ENCODE results near the gene MEIS2. TPM values are rescaled to one million over a fixed set of nuclear protein-coding genes. Genes with fewer than 3 reads are reported as not detected.

Gene MEIS2
- total RNA-seq, 4 donors from 2014 or later: 14.8 to 28.4 (median 20.4) TPM

DNA sequence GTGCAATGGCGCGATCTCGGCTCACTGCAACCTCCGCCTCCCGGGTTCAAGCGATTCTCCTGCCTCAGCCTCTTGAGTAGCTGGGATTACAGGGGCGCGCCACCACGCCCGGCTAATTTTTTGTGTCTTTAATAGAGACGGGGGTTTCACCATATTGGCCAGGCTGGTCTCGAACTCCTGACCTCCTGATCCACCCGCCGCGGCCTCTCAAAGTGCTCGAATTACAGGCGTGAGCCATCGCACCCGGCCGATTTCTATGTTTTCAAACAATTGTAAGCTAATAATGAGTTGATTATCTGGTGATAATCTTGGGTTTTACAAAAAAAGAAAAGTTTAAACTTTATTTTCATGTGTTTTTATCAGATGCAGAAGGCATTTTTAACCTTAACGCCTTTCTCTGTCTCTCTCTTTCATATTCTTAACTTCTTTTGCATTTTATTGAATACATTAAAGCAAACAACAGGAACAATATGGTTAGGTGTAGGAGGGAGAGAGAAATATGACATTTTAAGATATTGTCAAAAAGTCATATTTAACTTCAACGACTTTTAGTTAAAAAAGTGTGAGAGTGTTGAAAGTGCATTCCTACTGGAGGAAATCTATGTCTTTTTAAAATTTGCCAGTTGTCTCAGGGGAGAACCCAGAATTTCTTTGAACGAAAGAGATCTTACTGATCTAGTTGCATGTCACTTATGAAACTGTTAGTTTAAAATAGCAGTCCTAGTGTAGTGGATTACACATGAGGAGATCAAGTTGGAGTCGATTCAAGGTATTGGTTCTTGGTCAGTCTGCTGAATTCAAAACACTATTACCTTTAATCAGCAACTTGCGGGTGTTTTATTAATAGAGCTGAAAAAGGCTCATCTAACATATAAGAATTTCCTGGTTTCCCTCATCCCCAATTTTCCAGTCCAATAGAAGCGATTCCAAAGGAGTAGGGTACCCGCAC is 3.4 kb upstream of the MEIS2 start:
- Histone ChIP-seq H3K9me3 (no peaks in the 10 kb centered on the region), H3K27me3 (peaks cover 25% of the 10 kb centered on the region), H3K4me1 (peaks cover 0 to 5% of the 10 kb centered on the region in 2 donors), H3K4me3 (replicated peaks in 1 of 3) (no peak overlapping the region), H3K27ac (no peak overlapping the region), H3K36me3 (no peaks in the 10 kb centered on the region)
- WGBS, 2 donors: 39 to 41% methylated on average over 27 of the region's 27 CpGs
- TF ChIP-seq, protein P1, sequence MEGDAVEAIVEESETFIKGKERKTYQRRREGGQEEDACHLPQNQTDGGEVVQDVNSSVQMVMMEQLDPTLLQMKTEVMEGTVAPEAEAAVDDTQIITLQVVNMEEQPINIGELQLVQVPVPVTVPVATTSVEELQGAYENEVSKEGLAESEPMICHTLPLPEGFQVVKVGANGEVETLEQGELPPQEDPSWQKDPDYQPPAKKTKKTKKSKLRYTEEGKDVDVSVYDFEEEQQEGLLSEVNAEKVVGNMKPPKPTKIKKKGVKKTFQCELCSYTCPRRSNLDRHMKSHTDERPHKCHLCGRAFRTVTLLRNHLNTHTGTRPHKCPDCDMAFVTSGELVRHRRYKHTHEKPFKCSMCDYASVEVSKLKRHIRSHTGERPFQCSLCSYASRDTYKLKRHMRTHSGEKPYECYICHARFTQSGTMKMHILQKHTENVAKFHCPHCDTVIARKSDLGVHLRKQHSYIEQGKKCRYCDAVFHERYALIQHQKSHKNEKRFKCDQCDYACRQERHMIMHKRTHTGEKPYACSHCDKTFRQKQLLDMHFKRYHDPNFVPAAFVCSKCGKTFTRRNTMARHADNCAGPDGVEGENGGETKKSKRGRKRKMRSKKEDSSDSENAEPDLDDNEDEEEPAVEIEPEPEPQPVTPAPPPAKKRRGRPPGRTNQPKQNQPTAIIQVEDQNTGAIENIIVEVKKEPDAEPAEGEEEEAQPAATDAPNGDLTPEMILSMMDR (IDR thresholded peaks at IDR 0.05): no peak
- no peak for TF ChIP-seq POLR2A (IDR thresholded peaks at IDR 0.05)
- DNase-seq: no peak
- intact Hi-C loops (cut with DNase I): no loop called here

DNA sequence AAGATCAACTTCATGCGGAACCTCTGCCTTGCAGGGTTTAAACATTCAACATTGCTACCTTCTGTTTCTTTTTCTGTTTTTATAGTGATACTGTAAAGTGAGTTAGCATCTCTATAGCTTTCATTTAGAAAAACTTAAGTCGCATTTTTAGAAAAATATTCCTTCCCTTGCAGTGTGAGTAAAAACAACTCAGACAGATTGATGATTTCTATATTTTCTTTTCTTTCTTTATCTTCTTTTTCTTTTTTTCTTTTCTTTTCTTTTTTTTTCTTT is 2.8 kb upstream of the MEIS2 start:
- intact Hi-C loops (cut with DNase I): no loop called here
- WGBS, 2 donors: 35 to 41% methylated on average over 2 of the region's 2 CpGs
- TF ChIP-seq POLR2A (IDR thresholded peaks at IDR 0.05): no peak
- TF ChIP-seq, protein P1 (IDR thresholded peaks at IDR 0.05): no peak
- peaks cover 19% of the 10 kb centered on the region for H3K27me3 ChIP-seq
- H3K36me3 ChIP-seq: no peaks in the 10 kb centered on the region
- H3K4me3 ChIP-seq (replicated peaks in 1 of 3): no peak overlapping the region
- no peak for DNase-seq
- peaks cover 0 to 9% of the 10 kb centered on the region in 2 donors for H3K4me1 ChIP-seq
- H3K27ac ChIP-seq: no peak overlapping the region
- H3K9me3 ChIP-seq: no peaks in the 10 kb centered on the region

- peaks cover 18% of the 10 kb centered on the region for H3K27me3 ChIP-seq
- no peak for DNase-seq
- peak overlapping the region in 2 of 3 donors; percentile 12 to 55 for H3K4me3 ChIP-seq (replicated peaks in 1 of 3)
- intact Hi-C loops (cut with DNase I): no loop called here
- TF ChIP-seq POLR2A (IDR thresholded peaks at IDR 0.05): no peak
- TF ChIP-seq, protein P1 (IDR thresholded peaks at IDR 0.05): no peak
- no peaks in the 10 kb centered on the region for H3K36me3 ChIP-seq
- H3K9me3 ChIP-seq: no peaks in the 10 kb centered on the region
- peaks cover 4 to 9% of the 10 kb centered on the region in 2 donors for H3K4me1 ChIP-seq
- WGBS, 2 donors: 9 to 12% methylated on average over 38 of the region's 38 CpGs
- H3K27ac ChIP-seq: peak overlapping the region in 2 of 3 donors; percentile 83 to 92
Observed at GRCh38 chr15:37102305-37103162, 2.2 kb upstream of the MEIS2 start.

GRCh38 chr15:37101980-37102304 is 1.6 kb upstream of the MEIS2 start:
- WGBS, 2 donors: 4 to 7% methylated on average over 15 of the region's 15 CpGs
- no peak for DNase-seq

More at GRCh38 chr15:37101980-37102304, 1.6 kb upstream of the MEIS2 start:
- H3K27me3 ChIP-seq: peaks cover 17% of the 10 kb centered on the region
- TF ChIP-seq POLR2A (IDR thresholded peaks at IDR 0.05): no peak
- TF ChIP-seq, protein P1 (IDR thresholded peaks at IDR 0.05): no peak
- peak overlapping the region; percentile 59 to 92 (median 83) for H3K27ac ChIP-seq
- H3K36me3 ChIP-seq: no peaks in the 10 kb centered on the region
- H3K9me3 ChIP-seq: no peaks in the 10 kb centered on the region
- H3K4me1 ChIP-seq: peaks cover 8 to 9% of the 10 kb centered on the region in 2 donors
- intact Hi-C loops (cut with DNase I): no loop called here
- peak overlapping the region; percentile 25 to 55 (median 43) for H3K4me3 ChIP-seq (replicated peaks in 1 of 3)

All from thyroid gland (tissue), 4 donors.